ENCODE data around the gene CMYA5.
"Not testable (repeated sequence)": the region's sequence is repeated elsewhere in the genome, so short reads cannot be mapped to it uniquely, and the experiment has no call there.

Gene CMYA5

GRCh38 chr5:79666758-79667157 lies 22.9 kb upstream of the CMYA5 start:
- Histone ChIP-seq H3K9me2 (replicated peaks; ENCODE audit: low read depth, low read length) (no peaks in the 10 kb centered on the region), H4K20me1 (ENCODE audit: insufficient read depth, low read length, poor library complexity, severe bottlenecking) (no peaks in the 10 kb centered on the region), H3K4me2 (ENCODE audit: low read depth, low read length, poor library complexity, severe bottlenecking) (no peak overlapping the region), H3K4me1 (ENCODE audit: insufficient read depth, low read length, poor library complexity, severe bottlenecking) (no peaks in the 10 kb centered on the region), H3K27me3 (ENCODE audit: insufficient read depth, low read length, poor library complexity, severe bottlenecking) (no peaks in the 10 kb centered on the region), H3K4me3 (ENCODE audit: low read length, poor library complexity, severe bottlenecking) (no peak overlapping the region), H3F3A (ENCODE audit: low read depth) (no peaks in the 10 kb centered on the region), H2AFZ (ENCODE audit: low read length) (no peak overlapping the region), H3K79me2 (ENCODE audit: insufficient read depth, low read length) (no peaks in the 10 kb centered on the region), H3K36me3 (ENCODE audit: insufficient read depth, low read length) (peaks cover 23% of the 10 kb centered on the region), H3K9ac (ENCODE audit: low read depth, low read length, poor library complexity, severe bottlenecking) (no peak overlapping the region), H3K9me3 (ENCODE audit: insufficient read depth, low read depth, low read length) (no peaks in the 10 kb centered on the region)
- TF ChIP-seq EZH2phosphoT487 (IDR thresholded peaks at IDR 0.05; ENCODE audit: borderline replicate concordance) (no peak), CTCF (conservative IDR thresholded peaks at IDR 0.05; ENCODE audit: low read length) (no peak)

DNA sequence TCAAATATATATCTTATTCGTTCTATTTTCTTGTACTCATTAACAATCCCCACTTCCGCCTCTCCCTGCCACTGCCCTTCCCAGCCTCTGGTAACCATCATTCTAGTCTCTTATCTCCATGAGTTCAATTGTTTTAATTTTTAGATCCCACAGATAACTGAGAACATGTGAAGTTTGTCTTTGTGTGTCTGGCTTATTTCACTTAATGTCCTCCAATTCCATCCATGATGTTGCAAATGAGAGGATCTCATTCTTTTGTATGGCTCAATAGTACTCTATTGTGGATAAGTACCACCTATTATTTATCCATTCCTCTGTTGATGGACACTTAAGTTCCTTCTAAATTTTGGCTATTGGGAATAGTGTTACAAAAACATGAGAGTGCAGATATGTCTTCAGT lies 17.2 kb upstream of the CMYA5 start:
- Histone ChIP-seq H3K9me2 (replicated peaks; ENCODE audit: low read depth, low read length) (no peaks in the 10 kb centered on the region), H3K9me3 (ENCODE audit: insufficient read depth, low read depth, low read length) (no peaks in the 10 kb centered on the region), H4K20me1 (ENCODE audit: insufficient read depth, low read length, poor library complexity, severe bottlenecking) (no peaks in the 10 kb centered on the region), H3K27me3 (ENCODE audit: insufficient read depth, low read length, poor library complexity, severe bottlenecking) (no peaks in the 10 kb centered on the region), H3K4me2 (ENCODE audit: low read depth, low read length, poor library complexity, severe bottlenecking) (no peak overlapping the region), H3K79me2 (ENCODE audit: insufficient read depth, low read length) (no peaks in the 10 kb centered on the region), H3K9ac (ENCODE audit: low read depth, low read length, poor library complexity, severe bottlenecking) (no peak overlapping the region), H3K4me3 (ENCODE audit: low read length, poor library complexity, severe bottlenecking) (no peak overlapping the region), H3K4me1 (ENCODE audit: insufficient read depth, low read length, poor library complexity, severe bottlenecking) (no peaks in the 10 kb centered on the region), H3K36me3 (ENCODE audit: insufficient read depth, low read length) (peaks cover 19% of the 10 kb centered on the region; the same call in 1 of the 2 replicates), H3F3A (ENCODE audit: low read depth) (no peaks in the 10 kb centered on the region), H2AFZ (ENCODE audit: low read length) (no peak overlapping the region)
- TF ChIP-seq CTCF (conservative IDR thresholded peaks at IDR 0.05; ENCODE audit: low read length) (no peak), EZH2phosphoT487 (IDR thresholded peaks at IDR 0.05; ENCODE audit: borderline replicate concordance) (no peak)

GRCh38 chr5:79676354-79676753 lies 13.3 kb upstream of the CMYA5 start:
- H3F3A ChIP-seq (ENCODE audit: low read depth); H3K9me2 ChIP-seq (replicated peaks; ENCODE audit: low read depth, low read length); H3K9me3 ChIP-seq (ENCODE audit: insufficient read depth, low read depth, low read length); H3K79me2 ChIP-seq (ENCODE audit: insufficient read depth, low read length); H3K4me2 ChIP-seq (ENCODE audit: low read depth, low read length, poor library complexity, severe bottlenecking); H3K4me3 ChIP-seq (ENCODE audit: low read length, poor library complexity, severe bottlenecking); H4K20me1 ChIP-seq (ENCODE audit: insufficient read depth, low read length, poor library complexity, severe bottlenecking); H2AFZ ChIP-seq (ENCODE audit: low read length); H3K27me3 ChIP-seq (ENCODE audit: insufficient read depth, low read length, poor library complexity, severe bottlenecking); H3K4me1 ChIP-seq (ENCODE audit: insufficient read depth, low read length, poor library complexity, severe bottlenecking); H3K9ac ChIP-seq (ENCODE audit: low read depth, low read length, poor library complexity, severe bottlenecking): not testable (repeated sequence)
- peaks cover 36% of the 10 kb centered on the region; the same call in 1 of the 2 replicates for H3K36me3 ChIP-seq (ENCODE audit: insufficient read depth, low read length)

DNA sequence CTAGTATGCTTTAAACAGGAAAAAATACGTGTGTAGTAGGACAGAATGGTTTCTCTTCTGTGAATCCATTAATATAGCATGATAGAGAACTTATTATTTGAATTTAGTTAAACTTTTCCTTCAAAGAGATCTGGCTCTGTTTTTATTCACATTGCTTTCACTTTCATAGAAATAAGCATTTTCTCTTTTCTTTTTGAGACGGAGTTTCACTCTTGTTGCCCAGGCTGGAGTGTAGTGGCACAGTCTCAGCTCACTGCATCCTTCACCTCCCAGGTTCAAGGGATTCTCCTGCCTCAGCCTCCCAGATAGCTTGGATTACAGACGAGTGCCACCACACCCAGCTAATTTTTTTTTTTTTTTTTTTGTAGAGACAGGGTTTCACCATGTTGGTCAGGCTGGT lies 7.5 kb upstream of the CMYA5 start:
- H3K27me3 ChIP-seq (ENCODE audit: insufficient read depth, low read length, poor library complexity, severe bottlenecking); H3K79me2 ChIP-seq (ENCODE audit: insufficient read depth, low read length); H3K9ac ChIP-seq (ENCODE audit: low read depth, low read length, poor library complexity, severe bottlenecking); H4K20me1 ChIP-seq (ENCODE audit: insufficient read depth, low read length, poor library complexity, severe bottlenecking); H3K4me3 ChIP-seq (ENCODE audit: low read length, poor library complexity, severe bottlenecking); H3K4me2 ChIP-seq (ENCODE audit: low read depth, low read length, poor library complexity, severe bottlenecking); H3K9me3 ChIP-seq (ENCODE audit: insufficient read depth, low read depth, low read length); H3K4me1 ChIP-seq (ENCODE audit: insufficient read depth, low read length, poor library complexity, severe bottlenecking); H3F3A ChIP-seq (ENCODE audit: low read depth); H2AFZ ChIP-seq (ENCODE audit: low read length); H3K9me2 ChIP-seq (replicated peaks; ENCODE audit: low read depth, low read length): not testable (repeated sequence)
- peaks cover 64% of the 10 kb centered on the region; the same call in 1 of the 2 replicates for H3K36me3 ChIP-seq (ENCODE audit: insufficient read depth, low read length)

All from Loucy (cell line).